Neural cell (in vitro differentiated cells): ENCODE data around the gene FSCN2. TPM values are rescaled to one million over a fixed set of nuclear protein-coding genes. Genes with fewer than 3 reads are reported as not detected.
A peak's percentile ranks its signal among the peaks of the same experiment; 100 is the strongest.

Experiments used
- H2AFZ ChIP-seq: fragments of 200-600, 300-800 bp; sonication (generic), shearing (Covaris generic); 2 replicates; pipeline ENCODE4 v1.6.0; 2014; ENCODE audit warnings: low read depth, mild to moderate bottlenecking, antibody characterized with exemption, low read length, moderate library complexity
- H3F3A ChIP-seq: fragments of 200-600 bp; shearing (Covaris generic); 2 replicates; pipeline ENCODE4 v1.6.1; 2016; ENCODE audit warnings: mild to moderate bottlenecking, moderate library complexity, mixed read lengths, antibody characterized with exemption, low read length; ENCODE audit not compliant: insufficient read depth, poor library complexity, severe bottlenecking
- H3K27ac ChIP-seq: fragments of 200-600, 300-800 bp; sonication (generic), shearing (Covaris generic); 2 replicates; pipeline ENCODE4 v1.5.1; 2014; ENCODE audit warnings: mild to moderate bottlenecking, low read length, moderate library complexity
- H3K27me3 ChIP-seq: fragments of 300-800, 200-600 bp; sonication (generic), shearing (Covaris generic); 2 replicates; pipeline ENCODE4 v1.6.0; 2014; ENCODE audit warnings: mild to moderate bottlenecking, low read depth, low read length, moderate library complexity; ENCODE audit not compliant: insufficient read depth
- H3K36me3 ChIP-seq: fragments of 300-800, 200-600 bp; sonication (generic), shearing (Covaris generic); 2 replicates; pipeline ENCODE4 v1.5.1; 2014; ENCODE audit warnings: mild to moderate bottlenecking, antibody characterized with exemption, low read length, moderate library complexity; ENCODE audit not compliant: insufficient read depth
- H3K4me2 ChIP-seq: fragments of 300-800, 200-600 bp; sonication (generic), shearing (Covaris generic); 2 replicates; pipeline ENCODE4 v1.6.0; 2014; ENCODE audit warnings: mild to moderate bottlenecking, low read length
- H3K4me3 ChIP-seq: fragments of 300-800, 200-600 bp; sonication (generic), shearing (Covaris generic); 2 replicates; pipeline ENCODE4 v1.5.1; 2014; ENCODE audit warnings: mild to moderate bottlenecking, low read length, moderate library complexity
- H3K79me2 ChIP-seq: fragments of 200-600 bp; shearing (Covaris generic); replicated peaks from 2 replicates; pipeline ENCODE4 v1.6.0; 2014; ENCODE audit warnings: mild to moderate bottlenecking, low read length, moderate library complexity; ENCODE audit not compliant: insufficient read depth
- H3K9ac ChIP-seq: fragments of 300-800, 200-600 bp; sonication (generic), shearing (Covaris generic); 2 replicates; pipeline ENCODE4 v1.6.1; 2016; ENCODE audit warnings: mild to moderate bottlenecking, low read length, mixed read lengths
- H3K9me2 ChIP-seq: fragments of 200-600 bp; shearing (Covaris generic); 2 replicates; pipeline ENCODE4 v1.6.1; 2016; ENCODE audit warnings: mild to moderate bottlenecking, low read length, mixed read lengths; ENCODE audit not compliant: insufficient read depth
- H3K9me3 ChIP-seq: fragments of 200-600, 300-800 bp; sonication (generic), shearing (Covaris generic); 2 replicates; pipeline ENCODE4 v1.6.1; 2016; ENCODE audit warnings: mild to moderate bottlenecking, mixed run types, low read length, moderate library complexity, mixed read lengths
- H4K20me1 ChIP-seq: fragments of 200-600 bp; shearing (Covaris generic); 2 replicates; pipeline ENCODE4 v1.6.1; 2016; ENCODE audit warnings: mild to moderate bottlenecking, mixed run types; ENCODE audit not compliant: insufficient read depth
- EP300 ChIP-seq: fragments of 450-650 bp; conservative IDR thresholded peaks from 2 replicates; pipeline ENCODE4 v1.6.1; 2014; ENCODE audit warnings: antibody characterized with exemption, mild to moderate bottlenecking, moderate library complexity; ENCODE audit not compliant: poor library complexity, severe bottlenecking
- EZH2 ChIP-seq: fragments of 200-600, 300-800 bp; shearing (Covaris generic), sonication (generic); IDR thresholded peaks from 2 replicates; pipeline ENCODE4 v1.6.1; 2014; ENCODE audit warnings: antibody characterized with exemption, low read length, borderline replicate concordance, mild to moderate bottlenecking; ENCODE audit not compliant: insufficient read depth, poor library complexity, severe bottlenecking
- MXI1 ChIP-seq: fragments of 450-650 bp; conservative IDR thresholded peaks from 2 replicates; pipeline ENCODE4 v1.6.1; 2014; ENCODE audit warnings: antibody characterized with exemption, mild to moderate bottlenecking; ENCODE audit not compliant: poor library complexity, severe bottlenecking
- POLR2AphosphoS5 ChIP-seq: IDR thresholded peaks from 2 replicates; pipeline ENCODE4 v1.6.1; 2012
- RAD21 ChIP-seq: fragments of 450-650 bp; conservative IDR thresholded peaks from 2 replicates; pipeline ENCODE4 v1.6.1; 2014; ENCODE audit warnings: antibody characterized with exemption, mild to moderate bottlenecking, moderate library complexity
- SMC3 ChIP-seq: fragments of 450-650 bp; conservative IDR thresholded peaks from 2 replicates; pipeline ENCODE4 v1.6.1; 2014; ENCODE audit warnings: antibody characterized with exemption, mild to moderate bottlenecking, moderate library complexity; ENCODE audit not compliant: poor library complexity
- polyA plus RNA-seq: library from polyadenylated mRNA; depleted of rRNA; stranded (reverse); fragments of >200 nt; gene quantifications from 2 replicates; pipeline ENCODE4 v1.2.3, GENCODE V29; 2014
- TF ChIP-seq, protein P1 (sequence below): fragments of 450-650 bp; IDR thresholded peaks from 2 replicates; pipeline ENCODE4 v1.5.1; 2014; ENCODE audit warnings: antibody characterized with exemption, mild to moderate bottlenecking, moderate library complexity; ENCODE audit not compliant: poor library complexity, severe bottlenecking

The FSCN2 gene
- polyA plus RNA-seq, 1 donor from 2014 or later = 4.8 TPM

DNA sequence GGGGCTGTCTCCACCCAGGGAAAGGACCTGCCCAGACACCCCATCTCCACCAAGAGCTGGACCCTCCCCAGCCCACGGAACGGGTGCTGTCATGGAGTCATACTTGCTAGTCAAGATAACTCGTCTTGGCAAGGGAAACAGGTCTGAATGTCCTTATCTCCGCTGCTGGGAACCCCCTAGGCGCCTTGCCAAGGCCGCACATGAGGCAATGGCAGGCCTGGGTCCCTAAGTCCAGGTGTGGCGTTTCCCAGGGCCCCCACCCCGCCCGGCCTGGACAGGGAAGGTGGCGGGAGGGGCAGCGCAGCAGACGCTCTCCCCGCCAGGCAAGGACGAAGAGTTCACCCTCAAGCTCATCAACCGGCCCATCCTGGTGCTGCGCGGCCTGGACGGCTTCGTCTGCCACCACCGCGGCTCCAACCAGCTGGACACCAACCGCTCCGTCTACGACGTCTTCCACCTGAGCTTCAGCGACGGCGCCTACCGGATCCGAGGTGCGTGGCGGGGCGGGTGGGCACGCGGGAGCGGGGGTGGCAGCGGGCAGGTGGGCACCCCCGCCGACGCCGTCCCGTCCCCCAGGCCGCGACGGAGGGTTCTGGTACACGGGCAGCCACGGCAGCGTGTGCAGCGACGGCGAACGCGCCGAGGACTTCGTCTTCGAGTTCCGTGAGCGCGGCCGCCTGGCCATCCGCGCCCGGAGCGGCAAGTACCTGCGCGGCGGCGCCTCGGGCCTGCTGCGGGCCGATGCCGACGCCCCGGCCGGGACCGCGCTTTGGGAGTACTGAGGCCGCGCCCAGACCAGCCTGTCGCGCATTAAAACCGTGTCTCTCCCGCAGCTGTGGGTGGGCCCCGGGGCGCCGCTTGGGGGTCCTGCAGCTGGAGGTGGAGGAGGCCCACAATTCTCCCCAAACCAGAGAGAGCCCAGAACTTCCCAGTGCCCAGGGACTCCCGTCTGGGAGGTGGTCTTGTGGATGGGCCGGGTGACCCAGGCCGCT lies 8.4 kb downstream of the FSCN2 start:
- Histone ChIP-seq H2AFZ (no peak overlapping the region), H4K20me1 (no peaks in the 10 kb centered on the region), H3K27me3 (no peaks in the 10 kb centered on the region), H3K27ac (no peak overlapping the region), H3K79me2 (no peaks in the 10 kb centered on the region), H3K4me2 (no peak overlapping the region), H3K9ac (no peak overlapping the region), H3K36me3 (no peaks in the 10 kb centered on the region), H3K9me2 (no peaks in the 10 kb centered on the region), H3K9me3 (no peaks in the 10 kb centered on the region), H3K4me3 (no peak overlapping the region), H3F3A (no peaks in the 10 kb centered on the region)
- TF ChIP-seq RAD21 = no peak
- no peak for TF ChIP-seq SMC3
- TF ChIP-seq EP300 = no peak
- no peak for TF ChIP-seq POLR2AphosphoS5

DNA sequence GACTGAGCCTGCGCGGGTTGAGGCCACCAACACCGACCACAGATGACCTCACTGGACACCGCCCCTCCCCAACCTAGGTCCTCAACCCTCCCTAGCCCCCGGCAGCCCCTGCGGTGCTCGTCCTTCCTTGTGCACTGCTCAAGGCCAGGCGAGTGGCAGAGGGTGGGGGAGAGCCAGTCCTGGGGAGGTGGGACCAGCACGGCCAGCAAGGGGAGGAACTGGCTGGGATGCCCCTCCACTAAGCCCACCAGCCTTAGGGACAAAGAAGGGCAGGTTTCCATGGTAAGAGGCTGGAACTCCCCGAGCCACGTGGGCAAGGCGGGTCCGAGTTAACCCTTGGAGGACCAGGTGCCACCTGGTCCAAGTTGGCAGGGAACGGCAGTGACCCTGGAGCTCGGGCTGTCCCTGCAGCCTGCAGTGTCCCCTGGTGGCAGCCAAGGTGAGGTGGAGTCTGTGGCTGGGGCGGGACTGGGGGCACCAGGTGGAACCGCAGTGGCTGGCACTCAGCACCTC lies 9.2 kb downstream of the FSCN2 start:
- Histone ChIP-seq H3K4me3 (no peak overlapping the region), H3K9ac (no peak overlapping the region), H3K27me3 (no peaks in the 10 kb centered on the region)

DNA sequence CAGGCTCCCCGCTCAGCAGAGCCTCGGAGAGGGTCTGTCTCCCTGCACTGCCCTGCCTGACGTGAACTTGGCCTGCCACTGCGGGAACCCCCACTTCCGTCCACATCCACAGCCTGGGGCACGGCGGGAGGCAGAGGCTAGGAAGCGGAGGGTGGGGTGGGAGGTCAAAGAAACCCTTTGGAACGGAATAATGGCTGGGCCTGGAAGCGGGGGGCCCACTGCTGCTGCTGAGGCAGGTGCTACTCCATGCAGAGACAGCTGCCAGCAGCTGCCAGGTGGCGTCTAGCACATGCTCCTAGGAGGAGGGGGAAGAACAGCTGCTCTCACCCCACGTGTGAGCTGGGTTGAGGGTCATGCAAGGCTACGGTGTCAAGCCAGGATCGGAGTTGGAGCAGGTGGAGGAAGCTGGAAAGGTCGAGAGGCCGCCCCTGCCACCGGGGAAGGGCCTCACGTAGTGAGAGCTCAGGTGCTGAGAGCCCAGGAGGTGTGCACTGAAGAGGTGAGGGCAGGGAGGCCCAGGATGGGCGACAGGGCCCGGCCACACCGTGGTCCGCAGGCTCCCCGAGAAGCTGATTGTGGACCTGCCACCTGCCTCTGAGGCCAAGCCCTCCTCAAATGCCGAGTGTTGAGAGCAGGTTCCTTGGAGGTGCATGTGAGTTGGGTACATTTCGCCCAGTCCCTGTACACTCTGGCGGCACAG lies 9.8 kb downstream of the FSCN2 start:
- TF ChIP-seq POLR2AphosphoS5 (peak; percentile 10), SMC3 (no peak)
- no peak overlapping the region for H2AFZ ChIP-seq
- H3K36me3 ChIP-seq = no peaks in the 10 kb centered on the region
- H3K9ac ChIP-seq = no peak overlapping the region
- no peaks in the 10 kb centered on the region for H4K20me1 ChIP-seq
- no peak overlapping the region for H3K27ac ChIP-seq
- H3K9me3 ChIP-seq = no peaks in the 10 kb centered on the region
- H3K27me3 ChIP-seq = no peaks in the 10 kb centered on the region
- H3K4me3 ChIP-seq = no peak overlapping the region
- H3K4me2 ChIP-seq = no peak overlapping the region
- H3F3A ChIP-seq = no peaks in the 10 kb centered on the region
- H3K9me2 ChIP-seq = no peaks in the 10 kb centered on the region
- H3K79me2 ChIP-seq = no peaks in the 10 kb centered on the region

More for the DNA sequence above, 9.2 kb downstream of the FSCN2 start:
- Histone ChIP-seq H2AFZ (no peak overlapping the region), H3K79me2 (no peaks in the 10 kb centered on the region), H3K27ac (no peak overlapping the region), H3K9me2 (no peaks in the 10 kb centered on the region), H3K9me3 (no peaks in the 10 kb centered on the region), H3K36me3 (no peaks in the 10 kb centered on the region), H3K4me2 (no peak overlapping the region), H3F3A (no peaks in the 10 kb centered on the region), H4K20me1 (no peaks in the 10 kb centered on the region)
- peak; percentile 39 for TF ChIP-seq SMC3
- TF ChIP-seq RAD21 = peak; percentile 46
- TF ChIP-seq, protein P1, sequence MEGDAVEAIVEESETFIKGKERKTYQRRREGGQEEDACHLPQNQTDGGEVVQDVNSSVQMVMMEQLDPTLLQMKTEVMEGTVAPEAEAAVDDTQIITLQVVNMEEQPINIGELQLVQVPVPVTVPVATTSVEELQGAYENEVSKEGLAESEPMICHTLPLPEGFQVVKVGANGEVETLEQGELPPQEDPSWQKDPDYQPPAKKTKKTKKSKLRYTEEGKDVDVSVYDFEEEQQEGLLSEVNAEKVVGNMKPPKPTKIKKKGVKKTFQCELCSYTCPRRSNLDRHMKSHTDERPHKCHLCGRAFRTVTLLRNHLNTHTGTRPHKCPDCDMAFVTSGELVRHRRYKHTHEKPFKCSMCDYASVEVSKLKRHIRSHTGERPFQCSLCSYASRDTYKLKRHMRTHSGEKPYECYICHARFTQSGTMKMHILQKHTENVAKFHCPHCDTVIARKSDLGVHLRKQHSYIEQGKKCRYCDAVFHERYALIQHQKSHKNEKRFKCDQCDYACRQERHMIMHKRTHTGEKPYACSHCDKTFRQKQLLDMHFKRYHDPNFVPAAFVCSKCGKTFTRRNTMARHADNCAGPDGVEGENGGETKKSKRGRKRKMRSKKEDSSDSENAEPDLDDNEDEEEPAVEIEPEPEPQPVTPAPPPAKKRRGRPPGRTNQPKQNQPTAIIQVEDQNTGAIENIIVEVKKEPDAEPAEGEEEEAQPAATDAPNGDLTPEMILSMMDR = peak; percentile 54
- TF ChIP-seq MXI1 = no peak
- no peak for TF ChIP-seq EZH2
- no peak for TF ChIP-seq POLR2AphosphoS5
